HG02852 (cell line): ENCODE results near the gene RHO.
"Not testable (repeated sequence)": the region's sequence is repeated elsewhere in the genome, so short reads cannot be mapped to it uniquely, and the experiment has no call there.

Experiments
- ATAC-seq: cut with Tn5 transposase; IDR thresholded peaks from one replicate; pipeline ENCODE4 v1.9.1; 2021; ENCODE audit warnings: mild to moderate bottlenecking, moderate library complexity; ENCODE audit not compliant: unreplicated experiment

Gene RHO

DNA sequence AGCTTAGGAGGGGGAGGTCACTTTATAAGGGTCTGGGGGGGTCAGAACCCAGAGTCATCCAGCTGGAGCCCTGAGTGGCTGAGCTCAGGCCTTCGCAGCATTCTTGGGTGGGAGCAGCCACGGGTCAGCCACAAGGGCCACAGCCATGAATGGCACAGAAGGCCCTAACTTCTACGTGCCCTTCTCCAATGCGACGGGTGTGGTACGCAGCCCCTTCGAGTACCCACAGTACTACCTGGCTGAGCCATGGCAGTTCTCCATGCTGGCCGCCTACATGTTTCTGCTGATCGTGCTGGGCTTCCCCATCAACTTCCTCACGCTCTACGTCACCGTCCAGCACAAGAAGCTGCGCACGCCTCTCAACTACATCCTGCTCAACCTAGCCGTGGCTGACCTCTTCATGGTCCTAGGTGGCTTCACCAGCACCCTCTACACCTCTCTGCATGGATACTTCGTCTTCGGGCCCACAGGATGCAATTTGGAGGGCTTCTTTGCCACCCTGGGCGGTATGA lies at the start of gene RHO:
RHO (plus strand) TSS at position 51 of the 512 bp plus-strand sequence; CDS start at position 146, 95 bp downstream.
- ATAC-seq: no peak

DNA sequence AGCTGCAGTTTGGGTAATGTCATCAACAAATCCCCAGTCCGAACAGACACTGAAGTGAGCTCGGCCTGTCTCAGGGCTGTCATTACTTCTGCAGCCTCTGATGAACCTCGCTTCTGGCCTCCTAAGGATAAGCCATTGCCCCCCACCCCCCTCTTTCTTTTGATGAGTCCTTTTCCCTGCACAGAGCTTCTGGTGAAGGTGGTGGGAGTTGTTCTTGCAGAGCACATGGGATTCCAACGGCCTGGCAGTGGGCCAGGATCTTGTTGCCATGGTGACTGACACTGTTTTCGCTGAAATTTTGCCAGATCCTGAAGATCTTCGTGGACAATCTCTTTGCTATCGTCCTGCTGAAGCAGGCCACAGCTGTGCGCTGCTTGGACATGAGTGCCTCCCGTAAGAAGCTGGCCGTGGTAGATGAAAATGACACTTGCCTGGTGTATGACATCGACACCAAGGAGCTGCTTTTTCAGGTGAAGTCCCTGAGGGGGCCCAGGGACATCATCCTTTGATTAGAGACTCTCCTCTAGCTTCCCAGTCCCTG lies 47.1 kb upstream of the RHO start:
- ATAC-seq: not testable (repeated sequence)

DNA sequence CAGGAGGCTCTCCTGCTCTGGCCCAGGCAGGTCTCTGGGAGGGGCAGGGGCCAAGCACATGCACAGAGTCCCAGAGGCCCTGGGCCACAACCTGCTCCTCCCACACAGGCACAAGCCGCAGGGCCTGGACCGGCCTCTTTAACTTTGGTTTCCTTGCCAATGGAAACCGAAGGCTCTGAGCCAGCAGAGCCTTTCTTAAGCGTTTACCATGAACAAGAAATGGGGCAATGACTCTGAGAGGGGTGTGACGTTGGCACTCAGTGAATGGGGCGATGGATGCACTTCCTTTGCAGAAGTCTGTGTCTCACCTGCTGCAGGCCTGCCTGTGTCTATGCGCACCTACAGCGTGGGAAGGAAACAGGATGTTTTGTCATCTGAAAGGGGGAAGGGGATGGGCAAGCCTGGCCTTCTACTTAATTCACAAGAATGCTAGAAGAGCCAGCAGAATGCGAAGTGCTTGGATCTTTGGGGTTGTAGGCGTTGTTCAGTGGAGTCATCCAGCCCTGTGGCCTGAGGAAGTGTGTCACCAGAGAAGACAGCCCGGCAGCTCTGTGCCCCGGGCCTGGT lies 46.6 kb upstream of the RHO start:
- ATAC-seq: no peak

DNA sequence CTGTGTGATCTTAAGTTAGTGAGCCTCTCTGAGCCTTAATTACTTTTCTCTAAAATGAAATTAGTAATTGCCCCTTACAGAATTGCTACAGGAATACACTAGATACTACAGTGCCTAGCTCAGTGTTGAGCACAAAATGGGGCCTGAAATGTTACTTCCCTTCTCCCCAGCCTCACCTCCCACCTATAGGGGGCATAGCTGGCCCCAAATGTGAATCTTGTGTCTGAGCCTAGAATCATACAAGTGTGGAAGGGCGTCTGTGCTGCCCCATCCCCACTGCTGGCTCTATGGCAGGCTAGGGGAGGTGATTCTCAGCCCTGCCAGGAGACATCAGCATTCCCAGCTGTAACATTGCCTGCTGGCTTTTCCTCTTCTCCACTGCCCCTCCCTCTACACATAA lies 45.7 kb upstream of the RHO start:
- ATAC-seq: no peak

DNA sequence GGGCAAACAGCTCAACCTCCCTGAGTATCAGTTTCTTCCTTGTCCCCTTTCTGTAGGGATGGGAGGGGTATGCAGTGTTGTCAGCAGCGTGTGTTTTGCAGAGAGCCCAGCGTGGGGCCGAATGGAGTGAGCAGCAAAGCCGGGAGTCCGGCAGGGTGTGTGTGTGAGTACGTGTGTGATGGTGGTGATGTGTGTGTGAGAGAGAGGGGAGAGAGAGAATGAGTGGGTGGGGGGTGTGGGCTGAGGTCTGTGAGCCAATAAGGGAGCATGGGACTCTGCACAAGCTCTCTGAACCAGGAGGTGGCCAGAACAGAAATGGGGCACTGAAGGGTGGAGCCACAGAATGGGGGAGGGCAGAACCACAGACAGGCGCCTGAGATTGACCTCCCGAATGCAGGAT lies 44.6 kb upstream of the RHO start:
- no peak for ATAC-seq

DNA sequence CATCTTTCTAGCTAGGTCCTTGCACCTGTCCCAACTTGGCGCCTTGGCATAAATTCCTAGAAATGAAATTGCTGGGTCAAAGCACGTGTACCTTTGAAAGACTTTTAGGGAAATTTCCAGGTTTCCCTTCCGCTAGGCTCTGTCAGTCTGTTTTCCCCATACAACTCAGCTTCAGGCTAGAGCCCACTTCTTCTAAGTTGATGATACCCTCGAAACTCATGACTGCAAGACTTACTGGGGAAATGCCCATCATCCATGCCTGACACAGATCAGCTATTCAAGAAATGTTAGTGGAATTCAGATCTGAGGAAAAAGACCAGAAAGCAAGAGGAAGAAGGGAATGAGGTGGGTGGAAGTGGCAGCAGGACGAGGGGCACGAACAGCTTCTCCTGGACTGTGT lies 43.3 kb upstream of the RHO start:
- not testable (repeated sequence) for ATAC-seq

DNA sequence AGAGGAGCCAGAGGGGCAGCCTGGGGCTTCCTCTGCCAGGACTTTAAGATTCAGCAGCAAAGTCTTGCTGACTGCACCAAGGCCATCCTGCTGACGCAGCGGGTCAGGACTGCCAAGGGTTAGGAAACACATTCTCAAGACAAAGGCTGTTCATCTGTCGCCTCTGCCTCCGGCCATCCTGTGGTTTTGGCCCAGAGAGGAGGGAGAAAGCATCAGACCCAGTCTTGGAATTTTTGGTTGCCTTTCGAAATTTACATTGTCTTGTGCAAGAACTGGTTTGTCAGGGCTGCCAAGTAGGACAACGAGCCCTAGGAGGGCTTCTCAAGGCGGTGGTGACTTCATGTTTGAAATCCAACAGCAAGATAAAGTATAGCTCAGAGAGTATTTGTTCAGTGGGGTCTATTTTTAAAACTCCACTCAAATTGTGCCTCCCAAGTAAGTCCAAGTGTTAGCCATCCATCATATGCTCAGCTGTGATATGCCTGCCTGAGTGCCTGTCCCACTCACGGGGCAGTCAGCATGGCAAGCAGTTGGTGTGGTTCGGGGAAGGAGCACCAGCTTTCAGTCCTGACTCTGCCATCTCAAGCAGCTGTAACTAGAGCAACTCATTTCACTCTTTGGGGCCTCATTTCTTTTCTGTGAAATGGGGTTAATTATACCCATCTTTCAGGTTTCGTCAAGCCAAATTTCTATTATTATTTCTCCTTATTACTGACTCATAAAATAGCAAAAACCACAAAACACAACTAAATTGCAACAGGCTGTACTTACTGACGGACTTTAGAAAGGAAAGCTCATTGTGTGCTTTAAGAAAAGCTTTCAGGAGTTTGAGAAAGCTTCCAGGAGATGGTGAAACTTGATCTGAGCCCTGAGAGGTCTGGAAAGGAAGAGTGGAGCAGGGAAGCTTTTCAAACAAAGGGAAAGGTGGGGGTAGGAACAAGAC lies 42.4 kb upstream of the RHO start:
- no peak for ATAC-seq

DNA sequence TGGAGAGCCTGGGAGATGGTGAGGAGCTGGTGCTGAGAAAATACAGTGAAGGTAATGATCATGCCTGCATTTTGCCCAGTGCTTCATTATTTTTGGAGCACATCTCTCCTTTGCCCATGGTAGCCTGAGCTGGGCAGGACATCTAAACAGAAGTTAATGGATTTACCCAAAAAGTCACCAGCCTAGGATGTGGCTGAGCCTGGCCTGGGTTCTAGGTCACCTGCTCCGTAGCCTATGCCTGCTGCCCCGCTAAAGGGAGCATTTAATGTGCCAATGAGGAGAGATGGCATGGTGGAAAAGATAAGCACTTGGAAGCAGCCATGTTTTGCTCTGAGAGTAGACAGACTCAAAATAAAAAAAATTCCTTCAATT lies 41.8 kb upstream of the RHO start:
- no peak for ATAC-seq

DNA sequence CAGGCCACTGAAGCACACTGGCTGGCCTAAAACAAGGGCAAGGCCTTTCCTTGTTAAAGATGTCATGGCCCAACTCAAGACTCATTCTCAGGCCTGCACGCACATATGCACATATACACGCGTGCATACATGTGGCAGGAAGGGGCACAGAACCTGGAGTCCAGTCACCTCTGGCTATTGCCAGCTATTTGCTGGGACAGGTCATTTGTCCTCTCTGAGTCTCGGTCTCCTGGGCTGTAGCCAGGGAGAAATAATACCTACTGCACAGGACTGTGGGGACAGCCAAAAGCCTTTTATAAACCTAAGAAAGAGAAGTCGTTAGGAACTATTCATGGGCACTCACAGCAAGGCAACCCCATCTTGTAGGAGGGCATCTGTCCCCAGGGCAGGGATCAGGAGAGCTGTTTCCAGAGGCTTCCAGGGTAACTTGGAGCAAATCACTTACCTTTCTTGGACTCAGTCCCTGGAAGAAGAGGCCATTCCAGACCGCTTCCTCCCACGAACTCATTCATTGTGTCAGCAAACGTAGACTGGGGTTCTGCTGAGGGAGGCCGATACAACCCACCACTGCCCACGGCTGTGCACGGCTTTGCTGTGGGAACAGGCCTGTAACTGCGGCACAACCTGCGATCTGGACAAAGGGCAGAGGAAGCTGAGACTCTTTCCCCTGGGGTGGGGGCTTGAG lies 41.1 kb upstream of the RHO start:
- no peak for ATAC-seq

DNA sequence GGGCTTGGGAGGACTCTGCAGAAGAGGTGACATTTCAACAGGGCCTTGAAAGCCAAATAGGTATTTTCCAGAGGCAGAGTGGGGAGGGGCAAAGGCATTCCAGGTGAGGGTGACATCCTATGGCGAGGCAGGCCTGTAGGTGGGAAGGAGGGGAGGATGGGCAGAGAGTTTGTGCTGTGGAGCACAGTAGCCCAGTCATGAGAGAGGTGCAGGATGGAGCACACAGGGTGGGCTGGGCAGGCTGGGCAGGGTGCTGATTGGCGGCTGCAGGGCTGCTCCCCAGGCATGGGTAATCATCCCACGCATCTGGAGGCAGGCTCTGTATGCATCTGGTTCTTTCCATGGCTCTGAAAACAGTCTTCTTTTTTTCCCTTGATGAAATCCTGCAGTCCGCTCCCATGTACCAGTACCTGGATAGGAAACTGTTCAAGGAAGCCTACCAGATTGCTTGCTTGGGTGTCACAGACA lies 40.5 kb upstream of the RHO start:
- not testable (repeated sequence) for ATAC-seq

DNA sequence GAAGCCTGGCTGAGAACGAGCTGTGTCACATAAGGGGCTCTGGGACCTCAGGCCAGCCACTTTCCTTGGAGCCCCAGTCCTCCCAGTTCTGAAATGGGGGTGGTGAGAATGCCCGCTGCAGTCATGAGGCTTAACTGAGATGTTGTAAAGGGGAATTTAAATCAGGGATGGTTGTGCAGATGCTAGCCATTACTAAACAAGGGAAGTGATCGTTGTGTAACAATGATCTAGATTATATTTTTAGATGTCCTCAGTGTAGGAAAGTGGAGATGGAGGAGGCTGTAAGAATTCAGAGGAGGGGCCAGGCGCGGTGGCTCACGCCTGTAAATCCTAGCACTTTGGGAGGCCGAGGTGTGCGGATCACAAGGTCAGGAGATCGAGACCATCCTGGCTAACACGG lies 39.2 kb upstream of the RHO start:
- ATAC-seq: not testable (repeated sequence)

DNA sequence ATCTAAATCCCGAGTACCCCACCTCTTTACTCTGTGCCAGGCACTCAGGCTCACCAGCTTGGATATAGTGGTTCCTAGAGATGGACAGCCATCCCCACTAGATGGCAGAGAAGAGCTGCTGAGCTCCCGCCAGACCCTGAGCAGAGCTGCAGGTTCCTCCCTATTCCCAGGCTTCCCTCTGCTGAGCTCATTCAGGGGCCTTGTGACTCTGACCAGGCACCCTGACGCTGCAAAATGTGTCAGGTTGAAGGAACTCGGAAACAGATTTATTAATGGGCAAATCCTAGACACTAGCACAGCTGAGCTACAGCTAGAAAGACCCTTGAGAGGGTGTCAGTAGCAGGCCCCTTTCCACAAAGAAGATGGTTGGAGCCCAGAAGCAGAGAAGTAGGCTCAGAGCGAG lies 38.2 kb upstream of the RHO start:
- ATAC-seq: peak; percentile 73

DNA sequence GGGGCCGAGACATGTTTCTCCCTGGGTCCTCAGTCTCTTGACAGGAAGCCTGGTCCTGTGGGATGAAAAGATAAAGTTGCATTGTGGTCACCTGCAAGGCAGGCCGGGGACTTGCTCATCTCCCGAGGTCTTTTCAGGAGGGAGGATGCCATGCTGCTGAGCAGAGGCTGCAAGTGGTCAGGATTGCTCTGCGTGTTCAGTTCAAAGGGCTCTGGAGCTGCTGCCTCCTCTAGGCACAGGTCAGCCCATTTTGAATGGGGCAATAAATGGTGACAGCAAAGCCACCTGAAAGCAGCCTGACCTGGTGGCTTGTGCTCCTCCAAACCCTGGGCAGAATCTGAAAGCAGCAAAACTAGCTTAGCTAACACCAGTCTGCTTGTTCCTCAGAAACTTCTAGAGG lies 37.4 kb upstream of the RHO start:
- not testable (repeated sequence) for ATAC-seq

DNA sequence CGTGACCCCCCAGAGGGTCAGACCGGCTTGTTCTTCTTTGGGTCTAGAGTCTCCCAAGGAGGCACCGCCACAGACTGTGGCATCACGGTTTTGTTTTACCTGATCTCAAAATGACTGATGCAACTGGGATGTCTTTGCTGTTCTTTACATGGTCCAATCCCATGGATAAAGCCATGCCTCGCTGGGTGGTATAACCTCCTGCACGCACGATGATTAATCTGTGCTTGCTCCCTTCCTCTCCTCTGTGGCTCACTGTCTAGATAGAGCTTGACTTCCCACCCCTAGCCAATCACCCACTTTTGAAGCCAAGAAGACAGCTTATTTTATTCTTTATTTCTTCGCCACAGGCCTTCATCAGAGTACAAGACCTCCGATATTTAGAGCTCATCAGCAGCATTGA lies 36.6 kb upstream of the RHO start:
- ATAC-seq: no peak

DNA sequence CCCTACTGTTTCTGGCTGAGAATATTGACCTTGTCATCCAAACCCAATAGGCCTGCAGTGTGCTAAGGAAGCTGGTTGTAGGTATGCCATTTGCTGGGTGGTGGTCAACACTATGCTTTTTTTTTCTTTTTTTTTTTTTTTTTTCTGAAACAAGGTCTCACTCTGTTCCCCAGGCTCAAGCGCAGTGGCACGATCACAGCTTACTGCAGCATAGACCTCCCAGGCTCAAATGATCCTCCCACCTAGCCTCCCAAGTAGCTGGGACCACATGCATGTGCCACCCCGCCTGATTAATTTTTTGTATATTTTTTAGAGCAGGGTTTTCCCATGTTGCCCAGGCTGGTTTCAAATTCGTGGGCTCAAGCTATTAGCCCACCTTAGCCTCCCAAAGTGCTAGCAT lies 35.7 kb upstream of the RHO start:
- no peak for ATAC-seq

DNA sequence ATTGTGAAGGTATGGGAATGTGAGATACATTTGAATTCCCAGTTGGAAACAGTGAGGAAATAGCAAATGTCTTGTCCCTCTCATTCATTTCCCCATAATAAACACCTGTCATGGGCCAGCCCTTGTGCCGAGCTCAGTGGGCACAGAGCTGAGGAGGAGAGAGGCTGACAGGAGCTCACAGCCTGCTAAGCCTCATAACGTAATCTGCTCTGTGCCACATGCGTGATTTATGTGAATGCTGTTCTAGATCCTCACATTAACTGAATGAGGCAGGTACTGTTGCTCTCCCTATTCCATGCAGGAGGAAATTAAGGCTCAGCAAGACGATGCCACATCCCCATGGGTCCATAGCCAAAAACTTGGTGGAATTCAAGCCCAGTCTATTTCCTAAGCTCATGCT lies 35.2 kb upstream of the RHO start:
- no peak for ATAC-seq

DNA sequence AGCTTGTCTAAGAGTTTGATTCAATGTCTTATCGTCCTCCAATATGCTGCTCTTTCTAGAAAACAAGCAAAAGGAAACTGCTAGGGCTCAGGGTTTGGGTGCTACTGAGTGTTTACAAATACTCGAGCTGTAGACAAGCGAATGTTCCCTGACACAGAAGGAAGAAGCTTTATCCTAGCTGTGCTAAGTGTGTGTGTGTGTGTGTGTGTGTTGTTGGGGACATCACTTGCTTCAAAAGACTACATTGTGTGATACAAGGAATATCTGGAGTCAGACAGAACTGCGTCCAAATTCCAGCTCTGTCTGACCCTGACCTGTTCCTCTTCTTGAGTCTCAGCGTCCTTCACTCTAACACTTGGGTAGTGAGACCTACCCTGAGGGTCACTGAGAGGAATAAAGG lies 33.9 kb upstream of the RHO start:
- not testable (repeated sequence) for ATAC-seq

DNA sequence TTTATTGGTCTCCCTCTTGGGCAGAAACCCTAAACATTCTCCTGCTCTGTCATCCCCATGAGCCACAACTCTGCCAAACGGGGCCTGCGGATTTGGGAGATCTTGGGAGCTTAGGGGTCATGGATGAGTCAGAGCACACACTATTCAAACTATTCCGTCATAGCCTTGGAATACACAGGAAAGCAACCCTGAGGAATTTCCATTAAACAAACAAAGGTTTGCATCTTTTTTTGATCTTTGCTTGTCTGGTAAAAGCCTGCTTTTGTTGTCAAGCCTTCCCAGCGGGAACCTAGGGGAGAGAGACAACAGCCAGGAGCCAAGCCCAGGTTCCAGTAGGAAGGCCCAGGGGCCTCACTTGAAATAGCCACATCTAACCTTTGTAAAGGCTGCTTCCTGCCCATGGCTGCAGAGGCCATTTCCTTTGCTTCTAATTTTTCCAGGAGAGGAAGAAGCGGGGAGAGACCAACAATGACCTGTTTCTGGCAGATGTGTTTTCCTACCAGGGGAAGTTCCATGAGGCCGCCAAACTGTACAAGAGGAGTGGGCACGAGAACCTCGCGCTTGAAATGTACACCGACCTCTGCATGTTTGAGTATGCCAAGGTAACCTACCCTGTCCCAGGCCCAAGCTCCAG lies 33.3 kb upstream of the RHO start:
- ATAC-seq: not testable (repeated sequence)

DNA sequence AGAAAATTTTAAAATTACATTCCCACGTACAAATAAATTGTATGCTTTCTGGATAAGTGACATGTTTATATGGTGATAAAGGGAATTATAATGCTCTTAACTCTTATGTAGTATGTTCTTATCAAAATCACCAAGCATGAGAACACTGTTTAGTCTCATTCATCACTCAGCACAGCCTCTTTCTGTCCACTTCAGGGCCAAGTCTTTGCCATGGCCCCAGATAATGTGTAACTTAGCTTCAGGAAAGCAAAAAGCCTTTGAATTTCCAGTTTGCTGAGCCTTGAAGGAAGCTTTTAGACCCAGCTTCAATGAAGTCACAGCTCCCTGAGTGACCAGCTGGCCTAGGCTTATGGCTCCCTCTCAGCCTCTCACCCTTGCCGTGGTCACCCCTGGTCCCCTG lies 30.6 kb upstream of the RHO start:
- not testable (repeated sequence) for ATAC-seq

DNA sequence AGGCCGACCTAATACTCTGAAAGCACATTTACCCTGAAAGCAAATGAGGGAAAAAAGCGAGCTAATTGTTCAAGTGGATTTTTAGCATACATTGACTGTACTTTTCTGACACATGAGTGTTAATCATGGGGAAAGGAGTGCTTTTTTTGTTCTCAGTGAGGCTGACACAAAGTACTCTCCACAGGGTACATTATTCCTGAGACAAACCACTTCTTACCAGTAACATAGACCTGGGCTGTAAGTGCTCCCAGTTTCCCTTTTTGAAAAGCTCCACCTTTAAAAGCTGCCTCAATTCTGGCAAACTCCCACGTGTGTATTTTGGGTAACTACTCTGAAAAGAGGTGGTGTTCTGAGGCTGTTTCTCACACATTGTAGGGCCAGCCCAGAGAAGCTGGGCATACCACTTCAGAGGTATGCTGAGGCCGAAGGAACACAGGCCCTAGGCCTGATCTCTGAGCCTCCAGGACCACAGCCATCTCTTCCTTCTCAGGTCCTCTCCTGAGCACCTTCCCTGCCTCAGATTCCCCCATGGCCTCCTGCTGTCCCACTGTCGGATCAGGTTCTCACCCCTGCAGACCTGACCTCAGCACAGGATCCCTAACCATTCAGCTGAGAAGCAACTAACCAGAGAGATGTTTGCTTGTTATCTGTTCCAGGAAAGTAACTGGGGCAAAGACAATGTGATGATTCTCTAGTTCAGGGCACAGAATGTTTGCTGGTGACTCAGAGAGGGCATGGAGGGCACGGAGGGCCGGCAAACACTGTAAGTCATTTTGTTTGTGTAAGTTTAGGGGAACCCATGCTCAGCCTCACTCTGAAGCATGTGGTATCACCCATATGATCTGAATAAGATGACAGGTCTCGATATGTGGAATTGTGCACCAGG lies 29.6 kb upstream of the RHO start:
- ATAC-seq: not testable (repeated sequence)
